Fibroblast of lung (primary cell): ENCODE results near the gene SPRED2.

Experiments used
- CTCF ChIP-seq, 2 donors: IDR thresholded peaks in 1 of 2; conservative IDR thresholded peaks in 1 of 2; 1 replicate in 1 of 2; 2 replicates in 1 of 2; pipeline ENCODE4 v1.5.1; 2011 to 2012; ENCODE audit warnings: low read length in 2 of 2, control low read depth in 1 of 2, inconsistent platforms in 1 of 2, low read depth in 1 of 2, mild to moderate bottlenecking in 1 of 2
- EZH2 ChIP-seq: IDR thresholded peaks from 2 replicates; pipeline ENCODE4 v1.5.1; 2012; ENCODE audit warnings: low read length, control low read depth, mild to moderate bottlenecking; ENCODE audit errors: missing control alignments

- TF ChIP-seq CTCF (conservative IDR thresholded peaks at IDR 0.05 in 1 of 2, IDR thresholded peaks at IDR 0.05 in 1 of 2; ENCODE audit: low read depth in 1 of 2, low read length in 2 of 2) = no peak
- TF ChIP-seq EZH2 = no peak
Observed at GRCh38 chr2:65386989-65387388, 45.4 kb downstream of the SPRED2 start.
